T follicular helper cell (primary cell): ENCODE measurements around the gene BTNL3.
"Not testable (repeated sequence)": the region's sequence is repeated elsewhere in the genome, so short reads cannot be mapped to it uniquely, and the experiment has no call there.

ENCODE experiments used
- DNase-seq: peaks from one replicate; pipeline ENCODE4 v3.0.0-alpha.2; 2020; ENCODE audit warnings: low read depth
- total RNA-seq, 2 experiments: gene quantifications; one replicate each; lab custom pipeline; 2026; lab: John Stamatoyannopoulos, UW

BTNL3 gene, protein sequence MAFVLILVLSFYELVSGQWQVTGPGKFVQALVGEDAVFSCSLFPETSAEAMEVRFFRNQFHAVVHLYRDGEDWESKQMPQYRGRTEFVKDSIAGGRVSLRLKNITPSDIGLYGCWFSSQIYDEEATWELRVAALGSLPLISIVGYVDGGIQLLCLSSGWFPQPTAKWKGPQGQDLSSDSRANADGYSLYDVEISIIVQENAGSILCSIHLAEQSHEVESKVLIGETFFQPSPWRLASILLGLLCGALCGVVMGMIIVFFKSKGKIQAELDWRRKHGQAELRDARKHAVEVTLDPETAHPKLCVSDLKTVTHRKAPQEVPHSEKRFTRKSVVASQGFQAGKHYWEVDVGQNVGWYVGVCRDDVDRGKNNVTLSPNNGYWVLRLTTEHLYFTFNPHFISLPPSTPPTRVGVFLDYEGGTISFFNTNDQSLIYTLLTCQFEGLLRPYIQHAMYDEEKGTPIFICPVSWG
- 0 reads per million in 2 experiments for total RNA-seq

DNA sequence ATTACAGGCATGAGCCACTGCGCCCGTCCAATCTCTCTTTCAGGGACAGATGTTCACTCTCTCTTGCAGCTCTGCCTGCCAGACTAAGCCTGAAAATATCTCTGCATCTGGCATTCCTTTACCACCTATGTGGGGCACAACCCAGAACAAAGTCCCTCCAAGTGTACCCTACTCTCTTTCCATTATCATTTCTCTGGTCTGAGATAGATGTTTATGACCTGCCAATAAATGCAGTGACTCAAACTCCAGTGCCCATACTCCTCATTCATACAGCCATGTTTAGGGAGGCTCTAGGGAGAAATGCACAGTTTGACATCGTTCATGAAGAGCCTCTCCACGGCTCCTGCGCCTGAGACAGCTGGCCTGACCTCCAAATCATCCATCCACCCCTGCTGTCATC, at the start of gene BTNL3:
Gene BTNL3, plus strand, starts transcription at position 255 of the 400 bp plus-strand sequence. CDS start 183 bp downstream, outside the sequence.
- DNase-seq, result no peak

DNA sequence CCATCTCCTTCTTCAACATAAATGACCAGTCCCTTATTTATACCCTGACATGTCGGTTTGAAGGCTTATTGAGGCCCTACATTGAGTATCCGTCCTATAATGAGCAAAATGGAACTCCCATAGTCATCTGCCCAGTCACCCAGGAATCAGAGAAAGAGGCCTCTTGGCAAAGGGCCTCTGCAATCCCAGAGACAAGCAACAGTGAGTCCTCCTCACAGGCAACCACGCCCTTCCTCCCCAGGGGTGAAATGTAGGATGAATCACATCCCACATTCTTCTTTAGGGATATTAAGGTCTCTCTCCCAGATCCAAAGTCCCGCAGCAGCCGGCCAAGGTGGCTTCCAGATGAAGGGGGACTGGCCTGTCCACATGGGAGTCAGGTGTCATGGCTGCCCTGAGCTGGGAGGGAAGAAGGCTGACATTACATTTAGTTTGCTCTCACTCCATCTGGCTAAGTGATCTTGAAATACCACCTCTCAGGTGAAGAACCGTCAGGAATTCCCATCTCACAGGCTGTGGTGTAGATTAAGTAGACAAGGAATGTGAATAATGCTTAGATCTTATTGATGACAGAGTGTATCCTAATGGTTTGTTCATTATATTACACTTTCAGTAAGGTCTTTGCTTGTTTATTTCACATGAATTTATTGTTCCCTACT, 38.2 kb upstream of the BTNL3 start:
- no peak for DNase-seq

DNA sequence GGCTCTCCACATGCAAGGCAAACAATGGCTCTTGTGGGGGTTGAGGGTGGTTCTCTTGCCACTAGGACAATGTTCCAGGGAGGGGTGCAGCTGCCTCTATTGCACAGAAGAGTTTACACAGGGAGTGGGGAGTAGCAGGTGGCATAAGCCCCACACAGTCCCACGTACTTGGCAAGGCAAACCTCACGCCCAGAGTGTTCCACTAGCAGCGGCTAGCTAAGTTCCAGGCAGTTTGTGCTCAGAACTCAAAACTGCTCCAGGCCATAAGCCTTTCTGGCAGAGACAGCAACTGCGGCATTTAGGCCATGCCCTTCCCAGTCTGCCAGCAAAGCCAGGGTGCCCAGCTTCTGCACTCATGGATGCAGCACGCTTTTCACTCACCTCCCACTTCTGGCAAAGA, 29.0 kb upstream of the BTNL3 start:
- no peak for DNase-seq

DNA sequence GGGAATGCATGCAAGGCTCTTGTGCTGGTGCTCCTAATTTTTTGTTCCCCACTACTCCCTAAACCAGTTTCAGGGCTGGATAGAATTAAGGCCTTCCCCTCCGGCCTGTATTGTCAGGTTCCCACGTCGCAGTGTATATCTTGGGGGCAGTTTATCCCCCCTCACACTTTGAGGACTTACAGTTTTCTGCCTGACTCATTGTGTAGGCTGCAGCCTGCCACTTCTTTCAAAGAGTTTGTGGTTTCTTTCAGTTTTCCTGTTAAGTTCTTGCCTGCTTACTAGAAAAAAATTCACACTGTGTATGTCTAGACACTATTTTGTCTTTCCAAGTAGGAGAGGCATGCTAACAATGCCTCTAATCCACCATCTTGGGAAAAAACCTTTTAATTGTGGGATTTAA, 28.4 kb upstream of the BTNL3 start:
- no peak for DNase-seq

DNA sequence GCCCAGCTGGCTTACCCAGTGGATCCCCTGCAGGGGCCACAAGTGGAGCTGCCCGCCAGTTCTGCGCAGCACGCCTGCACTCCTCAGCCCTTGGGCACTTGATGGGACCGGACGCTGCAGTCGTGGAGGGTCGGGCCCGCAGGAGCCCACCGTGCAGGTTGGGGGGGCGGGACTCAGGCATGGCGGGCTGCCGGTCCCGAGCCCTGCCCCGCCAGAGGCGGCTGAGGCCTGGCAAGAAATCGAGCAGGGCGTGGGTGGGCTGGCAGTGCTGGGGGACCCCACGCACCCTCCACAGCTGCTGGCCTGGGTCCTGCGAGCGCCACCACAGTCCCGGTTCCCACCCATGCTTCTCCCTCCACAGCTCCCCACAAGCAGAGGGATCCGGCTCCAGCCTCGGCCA, 19.2 kb upstream of the BTNL3 start:
- DNase-seq, result no peak

DNA sequence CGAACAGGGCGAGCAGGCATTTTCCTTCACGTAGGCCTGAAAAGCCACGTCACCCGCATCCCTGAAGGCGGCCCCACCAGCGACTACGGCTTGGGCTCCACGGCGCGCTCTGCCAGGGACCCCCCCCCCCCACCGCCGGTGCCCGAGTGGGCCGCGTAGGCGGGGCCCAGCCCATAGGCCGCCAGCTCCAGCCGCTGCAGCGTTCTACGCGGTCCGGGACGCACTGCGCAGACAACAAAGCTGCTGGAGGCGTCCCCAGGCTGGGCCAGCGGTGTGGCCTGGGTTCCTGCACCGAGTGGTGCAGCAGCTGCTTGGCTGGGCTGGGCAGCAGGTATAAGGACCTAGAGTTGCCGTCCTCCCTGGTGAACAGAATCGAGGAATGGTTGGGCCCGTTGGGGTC, 18.3 kb upstream of the BTNL3 start:
- no peak for DNase-seq

DNA sequence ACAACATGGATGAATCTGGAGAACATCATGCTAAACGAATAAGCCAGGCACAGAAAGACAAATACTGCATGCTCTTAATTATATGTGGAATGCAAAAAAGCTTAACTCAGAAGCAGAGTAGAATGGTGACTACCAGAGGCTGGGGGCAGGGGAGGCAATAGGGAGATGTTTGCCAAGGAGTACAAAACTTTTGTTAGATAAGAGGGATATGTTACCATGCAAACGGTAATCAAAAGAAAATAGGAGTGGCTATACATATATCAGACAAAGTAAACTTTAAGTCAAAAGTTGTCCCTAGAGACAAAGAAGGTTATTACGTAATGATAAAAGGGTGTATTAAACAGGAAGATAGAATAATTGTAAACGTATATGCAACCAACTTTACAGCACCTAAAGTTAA, 17.8 kb upstream of the BTNL3 start:
- DNase-seq, result no peak

DNA sequence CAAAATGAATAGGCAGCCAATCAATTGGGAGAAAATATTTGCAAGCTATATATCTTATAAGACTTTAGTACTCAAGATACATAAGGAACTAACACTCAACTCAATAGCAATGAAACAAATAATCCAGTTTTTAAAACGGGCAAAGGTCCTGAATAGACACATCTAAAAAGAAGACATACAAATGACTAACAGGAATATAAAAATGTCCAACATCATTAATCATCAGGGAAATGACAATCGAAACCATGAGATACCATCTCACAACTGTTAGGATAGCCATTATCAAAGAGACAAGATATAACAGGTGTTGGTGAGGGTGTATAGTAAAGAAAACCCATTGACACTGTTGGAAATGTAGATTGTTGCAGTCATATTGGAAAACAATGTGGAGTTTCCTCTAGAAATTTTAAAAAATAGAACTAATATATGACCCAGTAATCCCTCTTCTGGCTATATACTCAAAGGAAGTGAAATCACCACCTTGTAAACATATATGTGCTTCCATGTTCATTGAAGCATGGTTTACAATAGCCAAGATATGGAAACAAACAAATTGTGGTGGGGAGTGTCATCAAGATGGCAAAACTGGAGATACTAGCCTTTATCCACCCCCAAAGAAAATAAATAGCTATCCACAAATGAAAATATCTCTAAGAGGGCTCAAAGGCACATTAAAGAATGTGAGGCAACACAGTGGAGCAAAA, 13.9 kb upstream of the BTNL3 start:
- no peak for DNase-seq

DNA sequence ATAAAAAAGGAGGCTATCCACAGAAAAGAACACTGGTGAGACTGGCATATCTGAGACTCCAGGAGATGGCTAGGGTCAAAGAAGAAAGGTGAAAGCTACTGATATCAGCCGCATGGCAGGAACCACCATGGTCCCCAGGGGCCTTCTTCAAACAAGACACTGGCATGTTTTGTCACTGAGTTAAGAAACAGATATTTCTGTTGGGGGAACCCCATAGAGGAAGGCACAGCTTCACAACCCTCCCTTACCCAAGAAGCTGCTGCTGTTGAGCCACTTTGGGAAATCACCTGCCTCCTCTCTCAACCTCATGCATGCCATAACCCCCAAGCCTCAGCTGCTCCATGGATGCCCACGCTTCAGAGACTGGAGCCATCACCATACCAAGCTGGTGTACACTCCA, 13.3 kb upstream of the BTNL3 start:
- DNase-seq, result no peak

DNA sequence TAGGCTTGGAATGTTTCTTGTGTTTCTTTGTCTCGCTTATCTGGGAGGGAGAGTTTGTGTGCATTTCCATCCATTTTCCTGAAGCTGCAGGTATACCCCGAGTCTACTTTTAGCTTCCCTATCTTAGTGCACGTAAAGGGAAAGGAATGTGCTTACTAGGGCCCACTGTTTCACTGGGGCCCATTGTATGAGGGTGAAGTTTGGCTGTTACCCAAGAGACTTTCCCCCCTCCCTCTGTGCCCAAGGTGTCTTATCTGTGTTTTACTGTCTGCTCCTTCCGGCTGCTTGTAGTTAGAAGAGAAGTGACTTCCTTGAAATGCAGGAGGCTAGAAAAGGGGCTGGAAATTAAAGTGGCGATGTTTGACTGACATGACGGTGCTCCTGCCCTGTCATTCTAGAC, 12.1 kb upstream of the BTNL3 start:
- DNase-seq, result no peak

DNA sequence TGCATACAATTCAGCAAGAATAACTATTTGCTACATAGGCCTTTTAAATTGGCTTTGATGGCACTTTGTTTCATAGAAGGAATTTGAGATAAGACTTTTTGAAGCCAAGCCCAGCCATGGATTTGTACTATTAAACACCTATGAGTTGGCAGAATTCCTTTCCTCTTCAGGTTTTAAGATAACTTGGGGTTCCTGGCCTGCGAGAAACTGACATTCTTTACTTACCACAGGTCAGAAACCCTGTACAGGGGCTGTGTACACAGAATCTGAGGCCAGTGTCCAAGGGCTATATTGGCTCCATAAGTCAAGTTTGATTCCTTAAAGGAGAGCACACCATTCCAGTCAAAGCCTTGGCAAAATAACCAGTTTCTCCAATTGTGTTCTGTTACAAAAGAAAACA, 10.8 kb upstream of the BTNL3 start:
- no peak for DNase-seq

DNA sequence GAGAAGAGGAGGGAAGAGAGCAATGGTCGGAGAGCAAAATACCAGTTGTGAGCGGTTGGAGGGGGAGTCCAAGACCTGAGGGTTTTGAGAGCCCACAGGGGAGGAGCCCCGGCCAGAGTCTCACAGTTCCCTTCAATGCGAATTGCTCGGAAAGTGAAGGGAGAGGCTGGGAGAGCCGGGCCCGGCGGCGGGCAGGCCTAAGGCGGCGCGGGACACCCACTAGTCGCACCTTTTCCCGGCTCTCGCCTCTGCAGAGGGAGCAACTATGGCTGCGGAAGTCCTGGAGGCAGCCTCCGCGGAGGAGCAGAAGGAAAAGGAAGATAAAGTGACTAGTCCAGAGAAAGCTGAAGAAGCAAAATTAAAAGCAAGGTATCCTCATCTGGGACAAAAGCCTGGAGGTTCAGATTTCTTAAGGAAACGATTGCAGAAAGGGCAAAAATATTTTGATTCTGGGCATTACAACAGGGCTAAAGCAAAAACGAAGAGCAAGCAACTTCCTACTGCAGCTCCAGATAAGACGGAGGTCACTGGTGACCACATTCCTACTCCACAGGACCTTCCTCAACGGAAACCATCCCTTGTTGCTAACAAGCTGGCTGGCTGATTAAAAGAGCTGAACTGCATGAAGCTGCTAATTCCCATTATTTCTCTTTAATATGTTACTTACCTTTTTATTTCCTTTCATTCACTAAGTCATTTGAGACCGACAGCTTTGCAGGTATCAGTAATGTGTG, 6.5 kb upstream of the BTNL3 start:
- DNase-seq, result no peak

DNA sequence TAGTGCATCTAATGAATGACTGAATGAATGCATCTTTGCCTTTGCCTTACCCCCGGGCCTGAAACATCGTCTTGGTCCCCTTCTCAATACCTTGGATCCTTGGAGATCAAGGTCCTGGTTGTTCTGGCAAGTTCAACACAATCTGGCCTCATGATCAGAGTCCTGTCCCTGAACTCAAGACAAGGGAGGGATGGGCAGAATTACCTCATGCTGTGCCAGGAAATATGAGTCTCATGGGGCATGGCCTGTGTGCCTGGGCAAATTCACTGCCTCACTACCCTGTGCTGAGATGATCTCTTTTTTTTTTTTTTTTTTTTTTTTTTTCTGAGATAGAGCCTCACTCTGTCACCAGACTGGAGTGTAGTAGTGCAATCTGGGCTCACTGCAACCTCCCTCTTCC, 630 bp upstream of the BTNL3 start:
- no peak for DNase-seq

DNA sequence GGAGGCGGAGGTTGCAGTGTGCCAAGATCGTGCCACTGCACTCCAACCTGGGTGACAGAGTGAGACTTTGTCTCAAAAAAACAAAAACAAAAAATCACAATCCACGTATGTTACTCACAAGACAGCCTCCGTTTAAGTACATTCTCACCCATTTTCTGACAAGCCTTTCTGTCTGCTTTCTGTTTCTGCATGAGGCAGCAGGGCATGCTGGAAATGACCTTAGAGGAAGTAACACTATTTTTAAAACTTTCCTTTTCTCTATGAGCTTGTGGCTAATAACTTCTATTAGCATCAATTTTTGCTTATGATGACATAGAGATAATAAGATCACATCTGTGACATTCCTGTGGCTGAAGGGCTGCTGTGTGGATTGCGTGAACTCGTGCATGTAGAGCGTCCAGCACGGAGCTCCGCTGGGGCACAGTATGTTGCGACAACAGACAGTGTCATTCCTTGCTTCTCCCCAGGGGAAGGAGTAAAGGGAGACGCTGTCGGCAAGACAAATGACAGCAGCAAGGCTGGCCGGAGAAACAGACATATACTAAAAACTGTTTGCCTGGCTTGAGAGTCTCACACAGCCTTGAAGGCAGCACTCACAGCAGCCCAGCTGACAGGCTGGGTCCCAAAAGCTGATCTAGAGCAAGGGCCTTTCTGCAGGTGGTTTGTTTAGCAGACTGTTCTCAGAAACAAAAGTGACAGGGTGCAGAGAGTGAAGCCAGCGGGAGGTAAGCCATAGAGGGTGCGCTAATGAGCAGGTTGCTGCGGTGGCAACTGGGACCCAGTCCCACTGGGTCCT, 1.6 kb downstream of the BTNL3 start:
- no peak for DNase-seq

DNA sequence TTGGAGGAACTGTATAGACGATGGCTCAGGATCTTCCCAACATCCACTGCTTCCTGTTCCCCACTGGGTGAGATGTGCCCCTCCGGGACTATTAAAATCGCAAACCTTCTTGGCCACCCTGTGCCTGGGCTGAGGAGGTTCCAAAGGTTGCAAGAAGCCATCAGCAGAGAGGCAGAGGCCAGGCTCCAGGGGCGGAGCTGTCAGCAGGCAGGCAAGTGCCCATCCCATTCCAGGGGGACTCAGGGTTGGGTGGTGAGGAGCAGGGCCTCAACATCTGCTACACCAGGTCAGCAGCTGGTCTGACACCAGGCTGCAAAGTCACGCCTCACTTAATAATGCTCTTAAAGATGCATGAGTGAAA, 2.2 kb downstream of the BTNL3 start:
- DNase-seq, result no peak

DNA sequence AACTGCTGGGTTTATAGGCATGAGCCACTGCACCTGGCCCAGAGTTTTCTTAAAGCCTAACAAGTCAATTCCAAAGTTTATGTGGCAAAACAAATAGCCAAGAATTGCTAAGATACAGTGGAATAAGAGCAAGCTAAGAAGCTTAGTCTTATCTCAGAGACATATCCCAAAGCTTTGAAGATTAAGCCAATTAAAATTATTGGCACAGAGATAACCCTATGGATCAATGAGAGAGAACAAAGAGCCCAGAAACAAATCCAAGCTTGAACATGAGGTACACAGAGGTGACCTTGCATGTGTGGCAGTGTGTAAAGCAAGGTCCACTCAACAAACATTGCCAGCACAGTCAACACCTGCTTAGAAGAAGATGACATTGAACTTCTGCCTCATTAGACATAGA, 13.3 kb downstream of the BTNL3 start:
- no peak for DNase-seq

DNA sequence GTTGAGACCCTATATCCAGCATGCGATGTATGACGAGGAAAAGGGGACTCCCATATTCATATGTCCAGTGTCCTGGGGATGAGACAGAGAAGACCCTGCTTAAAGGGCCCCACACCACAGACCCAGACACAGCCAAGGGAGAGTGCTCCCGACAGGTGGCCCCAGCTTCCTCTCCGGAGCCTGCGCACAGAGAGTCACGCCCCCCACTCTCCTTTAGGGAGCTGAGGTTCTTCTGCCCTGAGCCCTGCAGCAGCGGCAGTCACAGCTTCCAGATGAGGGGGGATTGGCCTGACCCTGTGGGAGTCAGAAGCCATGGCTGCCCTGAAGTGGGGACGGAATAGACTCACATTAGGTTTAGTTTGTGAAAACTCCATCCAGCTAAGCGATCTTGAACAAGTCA, 17.1 kb downstream of the BTNL3 start:
- no peak for DNase-seq

DNA sequence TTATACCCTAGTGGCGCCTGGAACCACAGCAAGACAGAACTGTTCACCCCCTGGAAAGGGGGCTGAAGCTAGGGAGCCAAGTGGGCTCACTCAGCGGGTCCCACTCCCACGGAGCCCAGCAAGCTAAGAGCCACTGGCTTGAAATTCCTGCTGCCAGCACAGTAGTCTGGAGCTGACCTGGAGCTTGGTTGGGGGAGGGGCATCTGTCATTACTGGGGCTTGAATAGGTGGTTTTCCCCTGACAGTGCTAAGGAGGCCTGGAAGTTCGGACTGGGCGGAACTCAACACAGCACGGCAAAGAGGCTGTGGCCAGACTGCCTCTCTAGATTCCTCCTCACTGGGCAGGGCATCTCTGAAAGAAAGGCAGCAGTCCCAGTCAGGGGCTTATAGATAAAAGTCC, 19.5 kb downstream of the BTNL3 start:
- no peak for DNase-seq

DNA sequence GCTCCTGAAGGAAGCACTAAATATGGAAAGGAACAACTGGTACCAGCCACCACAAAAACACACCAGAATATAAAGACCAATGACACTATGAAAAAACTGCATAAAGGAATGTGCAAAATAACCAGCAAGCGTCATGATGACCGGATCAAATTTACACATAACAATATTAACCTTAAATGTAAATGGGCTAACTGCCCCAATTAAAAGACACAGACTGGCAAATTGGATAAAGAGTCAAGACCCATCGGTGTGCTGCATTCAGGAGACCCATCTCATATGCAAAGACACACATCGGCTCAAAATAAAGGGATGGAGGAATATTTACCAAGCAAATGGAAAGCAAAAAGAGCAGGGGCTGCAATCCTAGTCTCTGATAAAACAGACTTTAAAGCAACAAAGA, 21.4 kb downstream of the BTNL3 start:
- not testable (repeated sequence) for DNase-seq

DNA sequence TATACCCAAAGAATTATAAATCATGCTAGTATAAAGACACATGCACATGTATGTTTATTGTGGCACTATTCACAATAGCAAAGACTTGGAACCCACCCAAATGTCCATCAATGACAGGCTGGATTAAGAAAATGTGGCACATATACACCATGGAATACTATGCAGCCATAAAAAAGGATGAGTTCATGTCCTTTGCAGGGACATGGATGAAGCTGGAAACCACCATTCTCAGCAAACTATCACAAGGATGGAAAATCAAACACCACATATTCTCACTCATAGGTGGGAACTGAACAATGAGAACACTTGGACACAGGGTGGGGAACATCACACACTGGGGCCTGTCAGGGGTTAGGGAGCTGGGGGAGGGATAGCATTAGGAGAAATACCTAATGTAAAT, 26.0 kb downstream of the BTNL3 start:
- not testable (repeated sequence) for DNase-seq

DNA sequence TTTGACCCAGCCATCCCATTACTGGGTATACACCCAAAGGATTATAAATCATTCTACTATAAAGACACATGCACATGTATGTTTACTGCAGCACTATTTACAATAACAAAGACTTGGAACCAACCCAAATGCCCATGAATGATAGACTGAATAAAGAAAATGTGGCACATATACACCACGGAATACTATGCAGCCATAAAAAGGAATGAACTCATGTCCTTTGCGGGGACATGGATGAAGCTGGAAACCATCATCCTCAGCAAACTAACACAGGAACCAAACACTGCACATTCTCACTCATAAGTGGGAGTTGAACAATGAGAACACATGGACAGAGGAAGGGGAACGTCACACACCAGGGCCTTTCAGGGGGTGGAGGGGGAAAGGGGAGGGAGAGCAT, 28.8 kb downstream of the BTNL3 start:
- not testable (repeated sequence) for DNase-seq
